Lower lobe of right lung (tissue), 2 donors: ENCODE results near the gene SLC41A3. TPM values are rescaled to one million over a fixed set of nuclear protein-coding genes. Genes with fewer than 3 reads are reported as not detected.

Experiments
- ATAC-seq, 2 donors: fragments of 200-7000 bp; cut with Tn5 transposase; one replicate each; pipeline ENCODE4 v1.9.1; 2020 to 2022; ENCODE audit warnings: mild to moderate bottlenecking in 2 of 2, moderate library complexity in 2 of 2
- DNase-seq: peaks from one replicate; pipeline ENCODE4 v3.0.0-alpha.2; 2020
- H3K27ac ChIP-seq: fragments of 200-600 bp; one replicate; pipeline ENCODE4 v1.8.0; 2022
- H3K27me3 ChIP-seq: fragments of 200-600 bp; one replicate; pipeline ENCODE4 v1.8.0; 2022; ENCODE audit warnings: low read depth
- H3K36me3 ChIP-seq: fragments of 200-600 bp; one replicate; pipeline ENCODE4 v1.8.0; 2022; ENCODE audit warnings: mild to moderate bottlenecking
- H3K4me1 ChIP-seq: fragments of 200-600 bp; one replicate; pipeline ENCODE4 v1.8.0; 2022
- H3K4me3 ChIP-seq: fragments of 200-600 bp; one replicate; pipeline ENCODE4 v1.8.0; 2022; ENCODE audit warnings: mild to moderate bottlenecking
- H3K9me3 ChIP-seq: fragments of 200-600 bp; one replicate; pipeline ENCODE4 v1.8.0; 2022
- CTCF ChIP-seq: fragments of 200-600 bp; IDR thresholded peaks from one replicate; pipeline ENCODE4 v1.8.0; 2022; ENCODE audit warnings: antibody characterized with exemption, mild to moderate bottlenecking
- intact Hi-C: fragments of 100-400 bp; cut with DNase I; formaldehyde crosslinking; loops from one replicate; pipeline ENCODE4 v1.11.0; 2022
- total RNA-seq: library from RNA; stranded (reverse); fragmentation: NEBNext Ultra II Directional; extraction: Animal tissue kit (Norgen Biotek cat#: 25700); gene quantifications from one replicate; pipeline ENCODE4 v1.2.1, GENCODE V29; 2021
- donor health status: DM: no; HTN: yes; CAD: no; lungs with severe emphysema.

SLC41A3 gene
- total RNA-seq, 1 donor from 2014 or later, result 36.2 TPM

- no peaks in the 10 kb centered on the region for H3K4me1 ChIP-seq
- no peaks in the 10 kb centered on the region for H3K27me3 ChIP-seq
- H3K4me3 ChIP-seq, result no peak overlapping the region
- H3K9me3 ChIP-seq, result no peaks in the 10 kb centered on the region
- DNase-seq, result no peak
- intact Hi-C loops, result no loop called here
- no peak overlapping the region for H3K27ac ChIP-seq
- TF ChIP-seq CTCF, result no peak
- ATAC-seq, result no peak
- H3K36me3 ChIP-seq, result peaks cover 31% of the 10 kb centered on the region
Measured at GRCh38 chr3:126018545-126018944, 65.4 kb downstream of the SLC41A3 start.

- DNase-seq, result no peak
- TF ChIP-seq CTCF, result no peak
- H3K27me3 ChIP-seq, result no peaks in the 10 kb centered on the region
- H3K4me3 ChIP-seq, result no peak overlapping the region
- H3K9me3 ChIP-seq, result no peaks in the 10 kb centered on the region
- intact Hi-C loops, result no loop called here
- peaks cover 30% of the 10 kb centered on the region for H3K36me3 ChIP-seq
- no peaks in the 10 kb centered on the region for H3K4me1 ChIP-seq
- no peak overlapping the region for H3K27ac ChIP-seq
- ATAC-seq, result no peak
Measured at GRCh38 chr3:126017362-126017761, 66.6 kb downstream of the SLC41A3 start.

GRCh38 chr3:126016616-126017015, 67.3 kb downstream of the SLC41A3 start:
- intact Hi-C loops, result no loop called here
- TF ChIP-seq CTCF, result no peak
- Histone ChIP-seq H3K4me1 (no peaks in the 10 kb centered on the region), H3K27ac (no peak overlapping the region), H3K9me3 (no peaks in the 10 kb centered on the region), H3K4me3 (no peak overlapping the region), H3K27me3 (no peaks in the 10 kb centered on the region), H3K36me3 (peaks cover 34% of the 10 kb centered on the region)
- ATAC-seq, result no peak
- DNase-seq, result no peak

- H3K27me3 ChIP-seq, result no peaks in the 10 kb centered on the region
- ATAC-seq, result no peak
- no peaks in the 10 kb centered on the region for H3K9me3 ChIP-seq
- no peak for DNase-seq
- intact Hi-C loops, result no loop called here
- no peak overlapping the region for H3K4me3 ChIP-seq
- H3K4me1 ChIP-seq, result no peaks in the 10 kb centered on the region
- TF ChIP-seq CTCF, result no peak
- H3K27ac ChIP-seq, result no peak overlapping the region
- H3K36me3 ChIP-seq, result peaks cover 34% of the 10 kb centered on the region
Measured at GRCh38 chr3:126015075-126015474, 68.8 kb downstream of the SLC41A3 start.

GRCh38 chr3:126014252-126014651, 69.7 kb downstream of the SLC41A3 start:
- no peak for TF ChIP-seq CTCF

GRCh38 chr3:126013751-126014156, 70.2 kb downstream of the SLC41A3 start:
- H3K36me3 ChIP-seq, result peaks cover 39% of the 10 kb centered on the region

More at GRCh38 chr3:126014252-126014651, 69.7 kb downstream of the SLC41A3 start:
- no peaks in the 10 kb centered on the region for H3K27me3 ChIP-seq
- ATAC-seq (no peak), DNase-seq (no peak)
- peaks cover 38% of the 10 kb centered on the region for H3K36me3 ChIP-seq
- H3K4me3 ChIP-seq, result no peak overlapping the region
- no peaks in the 10 kb centered on the region for H3K9me3 ChIP-seq
- intact Hi-C loops, result no loop called here
- no peak overlapping the region for H3K27ac ChIP-seq
- H3K4me1 ChIP-seq, result no peaks in the 10 kb centered on the region

More at GRCh38 chr3:126013751-126014156, 70.2 kb downstream of the SLC41A3 start:
- Histone ChIP-seq H3K27ac (no peak overlapping the region), H3K27me3 (no peaks in the 10 kb centered on the region), H3K4me1 (no peaks in the 10 kb centered on the region), H3K9me3 (no peaks in the 10 kb centered on the region), H3K4me3 (no peak overlapping the region)
- DNase-seq (no peak), ATAC-seq (no peak)
- intact Hi-C loops, result no loop called here
- no peak for TF ChIP-seq CTCF
